ENCODE results near the gene PDXK. TPM values are rescaled to one million over a fixed set of nuclear protein-coding genes. Genes with fewer than 3 reads are reported as not detected.
A peak's percentile ranks its signal among the peaks of the same experiment; 100 is the strongest.

The PDXK gene
- total and polyA plus RNA-seq, 2 of the 13 experiments (the other 11 are each of a cell fraction or from before 2014, with no cell fraction given), result 114 to 184 TPM

DNA sequence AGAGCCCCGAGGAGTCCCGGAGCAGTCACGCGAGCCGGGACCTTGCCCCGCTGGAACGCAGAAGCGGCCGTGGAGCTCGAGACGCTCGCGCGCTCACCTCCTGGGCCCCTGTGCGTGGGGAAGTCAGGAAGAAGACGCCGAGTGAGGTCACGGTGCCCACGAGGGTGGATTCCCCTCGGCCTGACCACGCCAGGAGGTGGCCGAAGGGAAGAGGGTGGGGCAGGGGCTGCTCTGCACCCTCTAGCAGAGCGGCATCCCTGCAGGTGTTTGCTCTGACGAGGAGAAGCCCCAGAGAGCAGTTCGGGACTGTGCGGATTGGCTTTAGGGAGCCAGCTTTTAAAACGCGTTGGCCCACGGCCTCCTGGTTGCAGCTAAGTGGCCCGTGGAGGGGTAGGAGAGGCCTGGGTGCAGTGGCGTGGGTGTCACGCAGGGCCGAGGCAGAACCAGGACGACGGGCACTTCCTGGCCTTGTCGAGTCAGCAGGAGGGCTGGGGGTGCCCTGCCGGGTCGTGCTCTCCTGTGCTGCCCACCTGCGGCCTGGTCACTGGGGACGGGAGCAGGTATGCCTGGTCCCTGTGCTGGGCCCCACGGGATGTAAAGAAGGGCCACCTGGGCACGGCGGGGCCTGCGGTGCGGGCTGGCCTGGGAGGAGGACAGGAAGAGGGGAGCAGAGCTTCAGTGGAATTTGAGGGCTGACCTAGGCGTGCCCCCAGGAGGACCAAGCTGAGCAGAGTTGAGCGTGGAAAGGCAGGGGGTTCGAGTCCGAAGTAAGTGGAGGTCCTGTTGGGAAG, 1.0 kb downstream of the PDXK start (continued):
- TF ChIP-seq, protein P1, sequence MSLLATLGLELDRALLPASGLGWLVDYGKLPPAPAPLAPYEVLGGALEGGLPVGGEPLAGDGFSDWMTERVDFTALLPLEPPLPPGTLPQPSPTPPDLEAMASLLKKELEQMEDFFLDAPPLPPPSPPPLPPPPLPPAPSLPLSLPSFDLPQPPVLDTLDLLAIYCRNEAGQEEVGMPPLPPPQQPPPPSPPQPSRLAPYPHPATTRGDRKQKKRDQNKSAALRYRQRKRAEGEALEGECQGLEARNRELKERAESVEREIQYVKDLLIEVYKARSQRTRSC (CRISPR knock-in tag; IDR thresholded peaks at IDR 0.05; ENCODE audit: low read depth), result 0 out of 2 replicates have a peak, but pooled peaks have one; percentile 72
- no peak for TF ChIP-seq ZMYM3 (CRISPR knock-in tag; IDR thresholded peaks at IDR 0.05)
- TF ChIP-seq, protein P2, sequence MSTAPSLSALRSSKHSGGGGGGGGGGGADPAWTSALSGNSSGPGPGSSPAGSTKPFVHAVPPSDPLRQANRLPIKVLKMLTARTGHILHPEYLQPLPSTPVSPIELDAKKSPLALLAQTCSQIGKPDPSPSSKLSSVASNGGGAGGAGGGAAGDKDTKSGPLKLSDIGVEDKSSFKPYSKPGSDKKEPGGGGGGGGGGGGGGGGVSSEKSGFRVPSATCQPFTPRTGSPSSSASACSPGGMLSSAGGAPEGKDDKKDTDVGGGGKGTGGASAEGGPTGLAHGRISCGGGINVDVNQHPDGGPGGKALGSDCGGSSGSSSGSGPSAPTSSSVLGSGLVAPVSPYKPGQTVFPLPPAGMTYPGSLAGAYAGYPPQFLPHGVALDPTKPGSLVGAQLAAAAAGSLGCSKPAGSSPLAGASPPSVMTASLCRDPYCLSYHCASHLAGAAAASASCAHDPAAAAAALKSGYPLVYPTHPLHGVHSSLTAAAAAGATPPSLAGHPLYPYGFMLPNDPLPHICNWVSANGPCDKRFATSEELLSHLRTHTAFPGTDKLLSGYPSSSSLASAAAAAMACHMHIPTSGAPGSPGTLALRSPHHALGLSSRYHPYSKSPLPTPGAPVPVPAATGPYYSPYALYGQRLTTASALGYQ (CRISPR knock-in tag; IDR thresholded peaks at IDR 0.05), result no peak
- TF ChIP-seq SNAPC2 (CRISPR knock-in tag; IDR thresholded peaks at IDR 0.05), result no peak
- TF ChIP-seq, protein P3, sequence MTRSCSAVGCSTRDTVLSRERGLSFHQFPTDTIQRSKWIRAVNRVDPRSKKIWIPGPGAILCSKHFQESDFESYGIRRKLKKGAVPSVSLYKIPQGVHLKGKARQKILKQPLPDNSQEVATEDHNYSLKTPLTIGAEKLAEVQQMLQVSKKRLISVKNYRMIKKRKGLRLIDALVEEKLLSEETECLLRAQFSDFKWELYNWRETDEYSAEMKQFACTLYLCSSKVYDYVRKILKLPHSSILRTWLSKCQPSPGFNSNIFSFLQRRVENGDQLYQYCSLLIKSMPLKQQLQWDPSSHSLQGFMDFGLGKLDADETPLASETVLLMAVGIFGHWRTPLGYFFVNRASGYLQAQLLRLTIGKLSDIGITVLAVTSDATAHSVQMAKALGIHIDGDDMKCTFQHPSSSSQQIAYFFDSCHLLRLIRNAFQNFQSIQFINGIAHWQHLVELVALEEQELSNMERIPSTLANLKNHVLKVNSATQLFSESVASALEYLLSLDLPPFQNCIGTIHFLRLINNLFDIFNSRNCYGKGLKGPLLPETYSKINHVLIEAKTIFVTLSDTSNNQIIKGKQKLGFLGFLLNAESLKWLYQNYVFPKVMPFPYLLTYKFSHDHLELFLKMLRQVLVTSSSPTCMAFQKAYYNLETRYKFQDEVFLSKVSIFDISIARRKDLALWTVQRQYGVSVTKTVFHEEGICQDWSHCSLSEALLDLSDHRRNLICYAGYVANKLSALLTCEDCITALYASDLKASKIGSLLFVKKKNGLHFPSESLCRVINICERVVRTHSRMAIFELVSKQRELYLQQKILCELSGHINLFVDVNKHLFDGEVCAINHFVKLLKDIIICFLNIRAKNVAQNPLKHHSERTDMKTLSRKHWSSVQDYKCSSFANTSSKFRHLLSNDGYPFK (CRISPR knock-in tag; IDR thresholded peaks at IDR 0.05; ENCODE audit: borderline replicate concordance), result 0 out of 2 replicates have a peak, but pooled peaks have one; percentile 18
- TF ChIP-seq IRX3 (CRISPR knock-in tag; IDR thresholded peaks at IDR 0.05; ENCODE audit: borderline replicate concordance, low read depth), result no peak
- TF ChIP-seq HDAC2 (CRISPR knock-in tag; IDR thresholded peaks at IDR 0.05), result no peak
- TF ChIP-seq GATAD2A (CRISPR knock-in tag; IDR thresholded peaks at IDR 0.05), result no peak
- no peak for TF ChIP-seq NKX3-1 (CRISPR knock-in tag; IDR thresholded peaks at IDR 0.05)
- TF ChIP-seq ZNF660 (CRISPR knock-in tag; IDR thresholded peaks at IDR 0.05; ENCODE audit: borderline replicate concordance, low read depth), result no peak
- no peak for TF ChIP-seq ZFP36 (IDR thresholded peaks at IDR 0.05; ENCODE audit: borderline replicate concordance, low read depth, low read length, partially characterized antibody)
- TF ChIP-seq KDM6A (CRISPR knock-in tag; IDR thresholded peaks at IDR 0.05; ENCODE audit: low read depth), result no peak
- TF ChIP-seq TEAD2 (CRISPR knock-in tag; IDR thresholded peaks at IDR 0.05), result no peak
- TF ChIP-seq U2AF2 (IDR thresholded peaks at IDR 0.05; ENCODE audit: low read depth, low read length), result no peak
- TF ChIP-seq RORA (CRISPR knock-in tag; IDR thresholded peaks at IDR 0.05), result no peak
- no peak for TF ChIP-seq SP4 (CRISPR knock-in tag; IDR thresholded peaks at IDR 0.05)
- no peak for TF ChIP-seq ZNF282 (IDR thresholded peaks at IDR 0.05; ENCODE audit: partially characterized antibody)
- peak; percentile 74; the same call in 1 of the 2 replicates for TF ChIP-seq ZNF724P (CRISPR knock-in tag; IDR thresholded peaks at IDR 0.05; ENCODE audit: borderline replicate concordance)
- TF ChIP-seq ZNF547 (CRISPR knock-in tag; IDR thresholded peaks at IDR 0.05), result no peak
- TF ChIP-seq ZSCAN30 (CRISPR knock-in tag; IDR thresholded peaks at IDR 0.05), result no peak
- TF ChIP-seq ZNF138 (CRISPR knock-in tag; IDR thresholded peaks at IDR 0.05; ENCODE audit: low read depth), result no peak
- no peak for TF ChIP-seq ZNF782 (CRISPR knock-in tag; IDR thresholded peaks at IDR 0.05; ENCODE audit: borderline replicate concordance)
- TF ChIP-seq ZNF780A (CRISPR knock-in tag; IDR thresholded peaks at IDR 0.05), result no peak
- no peak for TF ChIP-seq ZNF737 (CRISPR knock-in tag; IDR thresholded peaks at IDR 0.05; ENCODE audit: borderline replicate concordance)
- TF ChIP-seq SNAI1 (CRISPR knock-in tag; IDR thresholded peaks at IDR 0.05; ENCODE audit: borderline replicate concordance), result peak; percentile 55; the same call in 1 of the 2 replicates
- no peak for TF ChIP-seq KLF6 (CRISPR knock-in tag; IDR thresholded peaks at IDR 0.05)
- no peak for TF ChIP-seq ZNF160 (CRISPR knock-in tag; IDR thresholded peaks at IDR 0.05)
- no peak for TF ChIP-seq ARNT (IDR thresholded peaks at IDR 0.05)

Measured in HepG2 (cell line).